Medulla oblongata (tissue), 1 donor: ENCODE results near the gene MET.
"Not testable (repeated sequence)": the region's sequence is repeated elsewhere in the genome, so short reads cannot be mapped to it uniquely, and the experiment has no call there.

Experiments
- DNase-seq: peaks from one replicate; pipeline ENCODE4 v3.0.0-alpha.2; 2015; ENCODE audit errors: extremely low spot score

The MET gene

GRCh38 chr7:116698396-116698795 is 26.4 kb downstream of the MET start:
- no peak for DNase-seq

DNA sequence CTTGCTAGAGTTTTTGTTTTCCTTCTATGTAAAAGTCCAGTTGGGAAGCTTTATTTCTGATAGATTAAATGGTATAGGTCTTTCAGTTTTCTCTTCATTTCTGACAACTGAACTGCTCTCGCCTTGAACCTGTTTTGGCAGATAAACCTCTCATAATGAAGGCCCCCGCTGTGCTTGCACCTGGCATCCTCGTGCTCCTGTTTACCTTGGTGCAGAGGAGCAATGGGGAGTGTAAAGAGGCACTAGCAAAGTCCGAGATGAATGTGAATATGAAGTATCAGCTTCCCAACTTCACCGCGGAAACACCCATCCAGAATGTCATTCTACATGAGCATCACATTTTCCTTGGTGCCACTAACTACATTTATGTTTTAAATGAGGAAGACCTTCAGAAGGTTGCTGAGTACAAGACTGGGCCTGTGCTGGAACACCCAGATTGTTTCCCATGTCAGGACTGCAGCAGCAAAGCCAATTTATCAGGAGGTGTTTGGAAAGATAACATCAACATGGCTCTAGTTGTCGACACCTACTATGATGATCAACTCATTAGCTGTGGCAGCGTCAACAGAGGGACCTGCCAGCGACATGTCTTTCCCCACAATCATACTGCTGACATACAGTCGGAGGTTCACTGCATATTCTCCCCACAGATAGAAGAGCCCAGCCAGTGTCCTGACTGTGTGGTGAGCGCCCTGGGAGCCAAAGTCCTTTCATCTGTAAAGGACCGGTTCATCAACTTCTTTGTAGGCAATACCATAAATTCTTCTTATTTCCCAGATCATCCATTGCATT is 27.1 kb downstream of the MET start:
- DNase-seq, result no peak

- no peak for DNase-seq
Observed at GRCh38 chr7:116699722-116700120, 27.7 kb downstream of the MET start.

GRCh38 chr7:116702046-116702785 is 30.2 kb downstream of the MET start:
- no peak for DNase-seq

DNA sequence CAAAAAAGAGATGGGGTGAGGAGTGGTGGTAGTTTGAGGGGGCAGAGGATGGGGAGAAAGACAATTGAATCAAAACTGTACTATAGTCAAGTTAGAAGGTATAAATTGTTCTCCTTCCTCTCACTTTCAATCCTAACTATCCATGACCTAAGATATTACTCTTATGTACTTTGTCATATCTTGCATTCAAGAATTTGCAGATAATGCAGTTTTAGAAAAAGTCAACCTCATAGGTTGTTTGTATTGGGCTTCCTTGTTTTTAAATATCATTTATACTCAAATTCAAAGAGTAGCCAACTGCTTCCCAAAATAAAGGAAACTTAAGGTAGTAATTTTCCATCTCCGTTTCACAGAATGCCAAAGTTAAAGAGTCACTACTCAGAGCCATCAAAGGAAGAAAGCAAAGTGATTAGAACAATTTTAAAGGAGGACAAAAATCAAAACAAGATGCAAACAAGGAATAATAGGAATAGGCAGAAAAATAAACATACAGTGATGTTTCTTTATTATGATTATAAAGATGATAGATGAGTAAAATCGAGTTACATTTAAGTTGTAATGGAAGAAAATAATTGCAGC is 32.7 kb downstream of the MET start:
- DNase-seq, result no peak

GRCh38 chr7:116705419-116705818 is 33.4 kb downstream of the MET start:
- DNase-seq, result no peak

GRCh38 chr7:116706668-116707126 is 34.7 kb downstream of the MET start:
- DNase-seq, result no peak

- no peak for DNase-seq
Observed at GRCh38 chr7:116707289-116707688, 35.3 kb downstream of the MET start.

- no peak for DNase-seq
Observed at GRCh38 chr7:116708248-116708647, 36.3 kb downstream of the MET start.

- no peak for DNase-seq
Observed at GRCh38 chr7:116708861-116709260, 36.9 kb downstream of the MET start.

GRCh38 chr7:116709336-116709735 is 37.3 kb downstream of the MET start:
- no peak for DNase-seq

GRCh38 chr7:116710764-116711452 is 38.9 kb downstream of the MET start:
- DNase-seq, result no peak

- no peak for DNase-seq
Observed at GRCh38 chr7:116711790-116712189, 39.8 kb downstream of the MET start.

DNA sequence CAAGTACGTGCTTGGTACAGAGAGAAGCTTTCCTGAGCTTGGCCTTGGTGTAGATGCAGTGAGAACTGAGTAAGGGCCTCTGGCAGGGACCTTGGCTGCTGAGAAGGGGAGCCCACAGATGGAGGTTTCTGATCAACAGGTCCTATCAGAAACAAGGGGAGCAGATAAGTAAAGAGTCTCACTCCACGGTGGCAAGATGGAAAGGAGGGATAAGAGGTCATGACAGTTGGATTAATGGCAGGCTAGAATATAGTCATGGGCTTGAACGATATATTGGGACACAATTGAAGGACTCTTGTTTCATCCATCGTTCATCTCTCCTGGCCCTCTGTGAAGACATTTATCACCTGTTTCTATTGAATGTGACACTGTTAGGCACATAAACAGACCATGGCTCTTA is 41.5 kb downstream of the MET start:
- DNase-seq, result no peak

DNA sequence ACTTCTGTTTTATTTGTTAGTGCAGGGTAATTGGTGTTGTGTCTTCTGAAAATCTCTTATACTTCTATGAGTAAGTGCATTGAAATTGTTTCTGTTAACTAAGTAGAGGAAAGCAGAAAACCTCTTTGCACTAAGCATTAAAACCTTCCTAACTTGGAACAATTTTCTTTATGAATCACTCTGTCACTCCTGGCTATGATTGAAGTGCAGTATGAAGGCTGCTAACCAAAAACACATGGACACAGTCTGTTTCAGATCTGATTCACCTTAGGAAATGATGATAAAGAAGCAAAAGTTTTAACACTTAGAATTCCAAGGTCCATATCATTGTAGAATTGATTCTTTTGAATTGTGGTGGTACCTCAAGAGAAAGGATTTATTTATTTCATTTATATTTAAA is 41.9 kb downstream of the MET start:
- DNase-seq, result no peak

DNA sequence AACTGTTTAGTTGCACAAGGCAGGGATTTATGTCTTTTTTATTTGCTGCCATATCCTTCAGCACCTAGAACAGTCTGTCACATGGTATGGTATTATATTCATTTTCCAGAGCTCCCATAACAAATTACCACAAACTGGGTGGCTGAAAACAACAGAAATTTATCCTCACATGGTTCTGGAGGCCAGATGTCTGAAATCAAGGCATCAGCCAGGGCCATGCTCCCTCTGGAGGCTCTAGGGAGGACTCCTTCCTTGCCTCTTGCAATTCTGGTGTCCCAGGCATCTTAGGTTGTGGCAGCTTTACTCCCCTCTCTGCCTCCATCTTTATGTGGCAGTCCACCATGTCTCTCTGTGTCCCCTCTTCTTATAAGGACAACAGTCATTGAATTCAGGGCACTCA is 43.1 kb downstream of the MET start:
- no peak for DNase-seq

DNA sequence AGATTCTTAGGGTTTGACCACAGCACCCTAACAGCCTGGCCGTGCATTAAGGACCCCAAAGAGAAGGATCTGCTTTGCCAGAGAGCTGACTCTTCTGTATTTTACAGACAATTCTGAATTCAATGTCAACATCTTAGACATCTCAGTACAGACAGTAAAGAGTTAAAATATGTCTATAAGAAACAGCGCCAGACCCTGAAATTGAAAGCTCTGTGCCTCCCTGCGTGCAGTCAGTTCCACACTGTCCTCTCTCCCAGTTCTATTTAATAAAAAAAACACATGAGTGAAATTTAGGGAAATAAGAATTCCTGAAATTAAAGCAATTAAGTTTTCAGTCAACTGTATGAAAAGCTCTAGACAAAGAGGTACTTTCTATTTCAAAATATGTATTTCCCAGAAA is 45.1 kb downstream of the MET start:
- DNase-seq, result no peak

DNA sequence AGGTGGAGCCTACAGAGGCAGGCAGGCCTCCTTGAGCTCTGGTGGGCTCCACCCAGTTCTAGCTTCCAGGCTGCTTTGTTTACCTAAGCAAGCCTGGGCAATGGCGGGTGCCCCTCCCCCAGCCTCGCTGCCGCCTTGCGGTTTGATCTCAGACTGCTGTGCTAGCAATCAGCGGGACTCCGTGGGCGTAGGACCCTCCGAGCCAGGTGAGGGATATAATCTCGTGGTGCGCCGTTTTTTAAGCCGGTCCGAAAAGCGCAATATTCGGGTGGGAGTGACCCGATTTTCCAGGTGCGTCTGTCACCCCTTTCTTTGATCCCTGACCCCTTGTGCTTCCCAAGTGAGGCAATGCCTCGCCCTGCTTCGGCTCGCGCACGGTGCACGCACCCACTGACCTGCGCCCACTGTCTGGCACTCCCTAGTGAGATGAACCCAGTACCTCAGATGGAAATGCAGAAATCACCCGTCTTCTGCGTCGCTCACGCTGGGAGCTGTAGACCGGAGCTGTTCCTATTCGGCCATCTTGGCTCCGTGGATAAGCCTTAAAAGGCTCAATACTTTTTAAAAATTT is 52.0 kb downstream of the MET start:
- not testable (repeated sequence) for DNase-seq

DNA sequence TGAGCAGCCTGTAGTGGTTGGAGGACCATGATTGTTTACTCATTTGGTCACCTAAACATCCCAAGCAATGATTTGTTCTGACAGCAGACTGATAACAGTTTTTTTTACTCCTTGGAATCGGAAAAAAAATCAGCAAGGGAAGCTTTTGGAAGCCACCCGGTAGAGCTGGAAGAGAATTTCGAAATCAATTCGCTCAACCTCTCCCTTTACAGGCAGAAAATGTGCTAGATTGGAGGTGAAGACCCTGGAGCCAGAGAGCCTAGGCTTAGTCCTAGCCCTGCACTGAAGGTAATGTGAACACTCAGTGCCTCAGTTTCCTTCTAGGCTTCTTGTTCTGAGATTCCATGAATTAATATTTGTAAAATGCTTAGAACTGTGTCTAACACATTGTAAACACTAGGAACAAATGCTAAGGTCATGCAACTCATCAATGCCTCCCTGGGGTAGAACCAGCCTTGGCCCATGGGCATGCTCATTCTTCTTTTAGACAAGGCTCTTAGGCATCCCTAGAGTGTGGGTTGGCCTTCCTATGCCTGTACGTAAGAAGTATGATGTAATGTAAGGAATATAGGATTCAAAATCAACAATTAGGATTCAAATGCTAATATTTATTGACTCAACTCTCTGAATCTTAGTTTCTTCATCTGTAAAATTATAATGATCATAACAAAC is 52.7 kb downstream of the MET start:
- DNase-seq, result no peak

DNA sequence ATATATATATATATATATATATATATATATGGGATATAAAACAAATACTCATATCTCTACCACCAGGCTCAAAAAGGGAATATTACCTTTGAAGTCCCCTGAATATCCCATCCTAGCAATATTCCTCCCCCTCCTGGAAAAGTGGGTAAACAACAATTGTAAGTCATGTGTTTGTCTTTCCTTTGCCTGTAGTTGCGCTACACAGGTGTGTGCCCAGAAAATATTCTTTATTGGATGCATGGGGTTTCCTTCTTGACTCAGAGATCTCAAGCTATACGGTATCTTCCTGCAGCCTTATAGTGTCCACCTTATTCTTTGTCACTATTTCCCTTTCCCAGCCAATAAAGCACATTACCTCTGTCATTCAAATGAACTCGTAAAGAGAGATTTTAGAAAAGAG is 54.2 kb downstream of the MET start:
- no peak for DNase-seq

DNA sequence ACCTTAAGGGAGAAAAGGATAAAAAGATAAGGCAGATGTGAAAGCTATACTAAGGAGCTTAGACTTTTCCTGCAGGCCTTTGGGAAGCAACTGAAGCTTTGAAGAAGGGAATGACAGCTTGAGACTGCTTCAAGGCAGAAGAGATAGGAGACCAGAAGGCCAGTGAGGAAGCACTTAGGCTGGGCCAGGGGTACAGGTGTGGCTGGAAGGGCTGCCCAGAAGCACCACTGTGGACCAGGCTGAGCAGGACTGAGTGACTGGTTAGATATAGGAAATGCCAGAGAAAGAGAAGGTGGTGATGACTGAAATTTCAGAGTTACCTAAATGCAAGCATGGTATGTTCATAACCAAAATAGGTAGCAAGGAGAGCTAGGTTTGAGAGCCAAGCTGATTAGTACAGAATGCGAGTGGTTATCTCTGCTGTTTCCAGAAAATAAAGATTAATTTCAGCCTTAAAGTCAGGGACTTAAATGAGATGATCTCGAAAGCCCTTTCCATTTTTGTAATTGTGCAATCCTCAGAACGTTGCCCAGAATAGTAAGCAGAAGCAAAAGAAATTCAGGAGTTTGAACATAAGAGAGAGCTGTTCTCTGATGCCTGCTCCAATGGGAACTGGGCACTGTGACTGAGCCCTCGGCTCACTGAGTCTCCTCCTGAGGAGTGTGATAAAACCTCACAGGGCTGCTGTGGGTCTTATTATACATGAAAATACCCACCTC is 54.9 kb downstream of the MET start:
- no peak for DNase-seq
